ENCODE data around the gene PLCD3.

The PLCD3 gene

DNA sequence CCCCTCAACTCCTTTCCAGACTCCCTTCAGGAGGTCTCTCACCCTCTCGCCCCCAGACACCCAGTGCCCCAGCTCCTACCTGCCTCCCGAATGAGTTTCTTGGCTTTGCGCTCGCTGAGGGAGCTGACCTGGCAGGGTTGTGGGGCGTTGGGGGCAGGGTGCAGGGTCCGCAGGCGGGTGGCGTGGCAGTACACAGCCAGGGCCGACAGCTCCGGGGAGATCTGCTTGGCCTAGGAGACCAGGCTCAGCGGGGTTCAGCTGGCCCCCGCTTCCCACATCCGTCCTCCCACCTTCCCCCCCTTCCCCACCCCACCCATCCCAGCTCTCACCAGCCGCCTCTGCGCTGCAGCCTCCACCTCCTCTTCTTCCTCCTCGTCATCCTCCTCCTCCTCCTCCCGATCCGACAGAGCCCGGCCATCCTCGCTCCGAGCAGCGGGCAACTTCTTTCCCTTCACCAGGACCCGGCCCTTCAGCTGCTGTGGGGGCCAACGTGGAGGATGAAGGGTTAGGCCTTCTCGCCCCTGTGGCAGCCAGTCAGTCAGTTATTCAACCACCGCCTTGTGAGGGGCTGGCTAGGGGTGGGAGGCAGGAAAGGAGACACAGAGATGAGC is 17.2 kb downstream of the PLCD3 start:
- no peak for TF ChIP-seq ZFX (IDR thresholded peaks at IDR 0.05)
- TF ChIP-seq, protein P1, sequence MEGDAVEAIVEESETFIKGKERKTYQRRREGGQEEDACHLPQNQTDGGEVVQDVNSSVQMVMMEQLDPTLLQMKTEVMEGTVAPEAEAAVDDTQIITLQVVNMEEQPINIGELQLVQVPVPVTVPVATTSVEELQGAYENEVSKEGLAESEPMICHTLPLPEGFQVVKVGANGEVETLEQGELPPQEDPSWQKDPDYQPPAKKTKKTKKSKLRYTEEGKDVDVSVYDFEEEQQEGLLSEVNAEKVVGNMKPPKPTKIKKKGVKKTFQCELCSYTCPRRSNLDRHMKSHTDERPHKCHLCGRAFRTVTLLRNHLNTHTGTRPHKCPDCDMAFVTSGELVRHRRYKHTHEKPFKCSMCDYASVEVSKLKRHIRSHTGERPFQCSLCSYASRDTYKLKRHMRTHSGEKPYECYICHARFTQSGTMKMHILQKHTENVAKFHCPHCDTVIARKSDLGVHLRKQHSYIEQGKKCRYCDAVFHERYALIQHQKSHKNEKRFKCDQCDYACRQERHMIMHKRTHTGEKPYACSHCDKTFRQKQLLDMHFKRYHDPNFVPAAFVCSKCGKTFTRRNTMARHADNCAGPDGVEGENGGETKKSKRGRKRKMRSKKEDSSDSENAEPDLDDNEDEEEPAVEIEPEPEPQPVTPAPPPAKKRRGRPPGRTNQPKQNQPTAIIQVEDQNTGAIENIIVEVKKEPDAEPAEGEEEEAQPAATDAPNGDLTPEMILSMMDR (conservative IDR thresholded peaks at IDR 0.05): no peak
- no peak overlapping the region for H3K27ac ChIP-seq

DNA sequence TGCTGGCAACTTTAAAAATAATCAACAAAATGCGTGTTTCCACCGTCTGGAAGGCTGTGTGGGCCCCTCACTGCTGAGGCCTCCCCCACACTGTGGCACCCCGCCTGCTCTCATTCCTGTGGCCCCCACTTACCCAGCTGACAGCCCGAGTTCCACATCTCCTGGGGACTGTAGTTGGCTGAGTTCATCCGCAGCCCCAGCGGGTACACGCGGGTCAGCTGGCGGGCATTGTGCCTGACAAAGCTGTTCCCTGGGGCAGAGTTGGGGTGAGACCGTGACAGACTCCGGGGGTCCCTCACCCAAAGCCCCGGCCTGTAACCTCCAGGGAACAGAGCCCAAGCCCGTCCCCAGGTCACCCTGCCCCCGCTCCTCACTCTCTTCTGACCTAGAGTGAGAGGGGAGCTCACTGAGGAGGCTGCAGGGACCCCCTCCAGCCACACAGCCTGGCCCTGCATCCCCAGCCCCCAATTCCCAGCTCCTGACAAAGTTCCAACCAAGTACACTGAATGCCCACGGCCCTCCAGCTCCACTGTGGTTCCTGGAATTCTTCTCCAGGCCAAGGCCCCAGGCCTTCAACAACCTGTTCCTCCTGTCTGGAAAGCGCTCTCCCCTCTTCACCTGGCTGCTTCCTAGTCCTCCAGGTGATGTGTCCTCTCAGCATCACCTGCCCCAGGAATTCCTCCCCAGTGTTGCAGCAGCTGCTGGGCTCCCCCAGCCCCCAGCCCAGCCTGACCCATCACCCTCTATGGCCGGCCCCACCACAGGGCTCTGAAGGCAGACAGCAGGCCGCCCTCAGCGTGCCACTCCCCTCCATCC is 18.0 kb downstream of the PLCD3 start:
- no peak for TF ChIP-seq ZFX (IDR thresholded peaks at IDR 0.05)
- TF ChIP-seq, protein P1 (conservative IDR thresholded peaks at IDR 0.05): no peak
- H3K27ac ChIP-seq: no peak overlapping the region

DNA sequence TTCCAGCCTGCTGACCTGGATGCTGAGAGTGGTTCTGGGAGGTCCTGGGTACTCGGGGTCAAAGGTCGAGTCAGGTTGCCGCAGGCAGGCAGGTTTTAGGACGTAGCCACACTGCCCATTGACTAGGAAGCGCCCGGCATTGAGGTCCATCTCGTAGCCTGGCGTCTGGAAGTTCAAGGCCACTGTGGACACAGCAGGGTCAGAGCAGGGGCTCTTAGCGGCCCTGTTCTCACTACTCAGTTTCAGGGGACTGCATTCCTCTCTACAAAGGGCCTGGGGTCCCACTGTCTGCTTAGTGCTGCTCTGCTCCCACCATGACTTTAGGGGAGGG is 18.9 kb downstream of the PLCD3 start:
- no peak for TF ChIP-seq ZFX (IDR thresholded peaks at IDR 0.05)
- TF ChIP-seq, protein P1 (conservative IDR thresholded peaks at IDR 0.05): no peak
- no peak overlapping the region for H3K27ac ChIP-seq

DNA sequence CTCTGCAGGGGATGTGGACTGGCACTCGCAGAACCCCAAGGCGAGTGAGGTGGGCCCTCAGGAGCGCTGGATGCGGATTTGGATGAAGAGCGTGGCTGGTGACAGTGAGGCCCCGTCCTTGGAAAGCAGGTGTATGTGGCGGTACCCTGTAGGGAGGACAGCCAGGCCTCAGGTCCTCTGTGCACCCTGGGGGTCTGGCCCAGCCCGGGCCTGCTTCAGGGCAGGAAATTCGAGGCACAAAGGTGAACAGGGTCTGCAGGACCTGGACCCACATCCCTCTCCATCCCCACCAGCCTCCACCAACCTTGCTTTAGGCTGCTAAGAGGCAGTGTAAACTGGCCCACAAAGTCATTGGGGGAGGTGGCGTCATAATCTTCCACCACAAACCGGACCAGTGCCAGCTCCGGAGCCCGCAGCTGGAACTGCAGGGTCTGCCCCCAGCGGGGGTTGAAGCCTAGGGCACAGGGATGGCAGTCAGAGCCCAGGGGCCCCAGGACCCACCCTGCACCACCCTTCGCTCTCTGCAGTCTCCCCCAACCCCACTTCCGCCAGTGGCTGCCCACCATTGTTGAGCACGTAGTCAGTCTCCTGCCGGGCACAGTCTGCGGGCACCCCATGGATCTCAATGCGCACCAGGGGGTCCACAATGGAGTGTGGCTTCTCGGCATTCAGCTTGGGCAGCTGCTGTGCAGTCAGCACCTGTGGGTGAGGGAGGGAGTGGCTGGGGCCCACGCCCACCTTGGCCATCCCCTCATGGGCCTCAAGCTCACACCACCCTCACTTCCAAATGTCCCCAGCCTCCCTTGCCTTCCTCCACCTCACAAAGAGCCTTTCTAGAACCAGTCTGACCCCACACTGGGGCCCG is 19.5 kb downstream of the PLCD3 start:
- H3K27ac ChIP-seq: no peak overlapping the region
- TF ChIP-seq, protein P1 (conservative IDR thresholded peaks at IDR 0.05): no peak
- TF ChIP-seq ZFX (IDR thresholded peaks at IDR 0.05): no peak

DNA sequence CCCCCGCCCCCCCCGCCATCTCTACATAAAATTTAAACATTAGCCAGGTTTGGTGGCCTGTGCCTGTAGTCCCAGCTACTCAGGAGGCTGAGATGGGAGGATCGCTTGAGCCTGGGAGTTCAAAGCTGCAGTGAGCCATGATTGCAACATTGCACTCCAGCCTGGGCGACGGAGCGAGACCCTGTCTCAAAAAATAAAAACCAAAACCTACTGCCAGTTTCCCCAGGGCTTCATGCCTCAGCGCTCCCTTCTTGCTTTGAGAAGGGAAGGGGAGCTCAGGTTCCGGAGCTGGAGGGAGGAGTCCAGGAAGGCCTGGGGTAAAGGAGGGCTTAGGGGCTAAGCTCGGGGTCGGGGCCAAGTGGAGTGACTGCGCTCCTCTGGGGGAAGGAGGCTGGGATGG is 20.5 kb downstream of the PLCD3 start:
- no peak overlapping the region for H3K27ac ChIP-seq
- no peak for TF ChIP-seq ZFX (IDR thresholded peaks at IDR 0.05)
- TF ChIP-seq, protein P1 (conservative IDR thresholded peaks at IDR 0.05): no peak

DNA sequence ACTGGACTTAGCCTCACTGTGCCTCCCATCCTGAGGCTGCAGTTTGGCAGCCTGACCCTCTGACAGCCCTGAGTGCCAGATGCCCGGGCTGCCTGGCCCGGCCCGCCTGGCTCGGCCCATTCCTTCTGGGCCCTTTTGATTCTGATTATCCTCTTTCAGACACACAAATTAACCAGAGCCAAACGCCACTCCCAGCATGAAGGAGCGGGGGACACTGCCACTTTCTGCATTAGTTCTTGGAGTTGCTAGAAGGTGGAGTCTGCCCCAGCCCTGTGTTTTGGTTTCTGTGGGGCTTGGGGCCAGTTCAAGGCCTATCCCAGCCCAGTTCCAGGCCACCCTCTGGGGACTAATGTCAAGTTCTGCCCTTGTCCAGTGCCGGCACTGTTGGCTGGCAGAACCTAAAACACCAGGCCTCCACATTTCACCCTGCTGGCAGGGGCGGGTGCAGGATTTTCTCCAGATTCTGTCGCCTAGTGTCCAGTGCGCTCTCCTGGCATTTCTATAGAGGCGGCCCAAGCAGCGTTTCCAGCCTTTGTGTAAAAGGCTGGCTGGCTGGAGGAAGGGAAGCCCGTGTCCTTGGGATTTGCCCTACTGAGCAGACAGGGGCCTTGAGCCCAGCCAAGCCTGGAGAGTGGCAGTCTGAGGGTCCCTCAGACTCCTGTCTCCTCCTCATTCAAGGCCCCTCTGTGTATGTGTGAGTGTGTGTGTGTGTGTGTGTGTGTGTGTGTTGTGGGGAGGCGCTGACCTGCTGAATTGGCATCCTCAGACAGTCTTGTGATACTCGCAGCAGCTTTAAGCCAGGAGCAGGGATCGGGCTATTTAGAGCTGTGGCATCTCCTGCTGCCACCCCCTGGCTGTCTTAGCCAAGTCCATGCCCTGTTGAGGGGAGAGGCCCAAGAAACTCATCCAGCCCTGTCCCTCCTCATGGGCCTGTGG is 21.4 kb downstream of the PLCD3 start:
- H3K27ac ChIP-seq: no peak overlapping the region
- TF ChIP-seq, protein P1 (conservative IDR thresholded peaks at IDR 0.05): no peak
- no peak for TF ChIP-seq ZFX (IDR thresholded peaks at IDR 0.05)
